Hepatocyte (in vitro differentiated cells): ENCODE measurements around the gene ARHGEF38. TPM values are rescaled to one million over a fixed set of nuclear protein-coding genes. Genes with fewer than 3 reads are reported as not detected.

ENCODE experiments used
- DNase-seq: peaks from one replicate; pipeline ENCODE4 v3.0.0-alpha.2; 2016; ENCODE audit warnings: low spot score
- H2AFZ ChIP-seq: fragments of 200-600 bp; sonication (generic); 2 replicates; pipeline ENCODE4 v1.6.0; 2016; ENCODE audit warnings: antibody characterized with exemption, mild to moderate bottlenecking
- H3K27ac ChIP-seq: fragments of 200-600 bp; sonication (generic); 2 replicates; pipeline ENCODE4 v1.5.1; 2016; ENCODE audit warnings: mild to moderate bottlenecking
- H3K27me3 ChIP-seq: fragments of 200-600 bp; sonication (generic); 2 replicates; pipeline ENCODE4 v1.6.1; 2016
- H3K36me3 ChIP-seq: fragments of 200-600 bp; sonication (generic); replicated peaks from 2 replicates; pipeline ENCODE4 v1.5.1; 2016; ENCODE audit warnings: low read depth; ENCODE audit not compliant: insufficient read depth
- H3K4me1 ChIP-seq: fragments of 200-600 bp; sonication (generic); 2 replicates; pipeline ENCODE4 v1.5.1; 2016; ENCODE audit warnings: mild to moderate bottlenecking, moderate library complexity; ENCODE audit not compliant: insufficient read depth
- H3K4me2 ChIP-seq: fragments of 200-600 bp; sonication (generic); 2 replicates; pipeline ENCODE4 v1.6.0; 2016
- H3K4me3 ChIP-seq: fragments of 200-600 bp; sonication (generic); 2 replicates; pipeline ENCODE4 v1.5.1; 2016; ENCODE audit warnings: mild to moderate bottlenecking
- H3K79me2 ChIP-seq: fragments of 200-600 bp; sonication (generic); 2 replicates; pipeline ENCODE4 v1.6.0; 2017; ENCODE audit warnings: mild to moderate bottlenecking
- H3K9me2 ChIP-seq: fragments of 200-600 bp; sonication (generic); replicated peaks from 2 replicates; pipeline ENCODE4 v1.6.0; 2017; ENCODE audit warnings: mild to moderate bottlenecking; ENCODE audit not compliant: insufficient read depth
- H3K9me3 ChIP-seq: fragments of 200-600 bp; sonication (generic); 2 replicates; pipeline ENCODE4 v1.5.1; 2016; ENCODE audit warnings: low read depth, mild to moderate bottlenecking
- H4K20me1 ChIP-seq: fragments of 200-600 bp; sonication (generic); 2 replicates; pipeline ENCODE4 v1.6.0; 2016; ENCODE audit warnings: mild to moderate bottlenecking; ENCODE audit not compliant: insufficient read depth, poor library complexity, severe bottlenecking
- EZH2 ChIP-seq: fragments of 200-600 bp; sonication (generic); IDR thresholded peaks from 2 replicates; pipeline ENCODE4 v1.6.1; 2016; ENCODE audit warnings: antibody characterized with exemption, mild to moderate bottlenecking, borderline replicate concordance
- EZH2phosphoT487 ChIP-seq: fragments of 200-600 bp; sonication (generic); IDR thresholded peaks from one replicate; pipeline ENCODE4 v1.6.1; 2018; ENCODE audit warnings: antibody characterized with exemption, mild to moderate bottlenecking, low read depth, moderate library complexity; ENCODE audit not compliant: unreplicated experiment, severe bottlenecking
- WGBS: methylation state at CpG from one replicate; pipeline ENCODE4 v1.1.6; 2016; ENCODE audit warnings: low lambda C conversion rate; ENCODE audit errors: missing lambda C conversion rate; 5-methylcytosine and 5-hydroxymethylcytosine counted together
- polyA plus RNA-seq: library from polyadenylated mRNA; unstranded; fragments of >200 nt; fragmentation: Nextera tagmentation; extraction: Ambion mirVana; gene quantifications from 2 replicates; pipeline ENCODE4 v1.2.1, GENCODE V29; 2016
- total RNA-seq: library from RNA; depleted of rRNA; stranded (reverse); fragments of >200 nt; gene quantifications from 2 replicates; pipeline ENCODE4 v1.2.3, GENCODE V29; 2014
- TF ChIP-seq, protein P1 (sequence below): fragments of 200-600 bp; sonication (generic); IDR thresholded peaks from 2 replicates; pipeline ENCODE4 v1.5.1; 2016; ENCODE audit warnings: antibody characterized with exemption, mild to moderate bottlenecking; ENCODE audit not compliant: poor library complexity

The ARHGEF38 gene
- total and polyA plus RNA-seq, 2 experiments from 2014 or later = 2.0 to 4.0 TPM

- TF ChIP-seq, protein P1, sequence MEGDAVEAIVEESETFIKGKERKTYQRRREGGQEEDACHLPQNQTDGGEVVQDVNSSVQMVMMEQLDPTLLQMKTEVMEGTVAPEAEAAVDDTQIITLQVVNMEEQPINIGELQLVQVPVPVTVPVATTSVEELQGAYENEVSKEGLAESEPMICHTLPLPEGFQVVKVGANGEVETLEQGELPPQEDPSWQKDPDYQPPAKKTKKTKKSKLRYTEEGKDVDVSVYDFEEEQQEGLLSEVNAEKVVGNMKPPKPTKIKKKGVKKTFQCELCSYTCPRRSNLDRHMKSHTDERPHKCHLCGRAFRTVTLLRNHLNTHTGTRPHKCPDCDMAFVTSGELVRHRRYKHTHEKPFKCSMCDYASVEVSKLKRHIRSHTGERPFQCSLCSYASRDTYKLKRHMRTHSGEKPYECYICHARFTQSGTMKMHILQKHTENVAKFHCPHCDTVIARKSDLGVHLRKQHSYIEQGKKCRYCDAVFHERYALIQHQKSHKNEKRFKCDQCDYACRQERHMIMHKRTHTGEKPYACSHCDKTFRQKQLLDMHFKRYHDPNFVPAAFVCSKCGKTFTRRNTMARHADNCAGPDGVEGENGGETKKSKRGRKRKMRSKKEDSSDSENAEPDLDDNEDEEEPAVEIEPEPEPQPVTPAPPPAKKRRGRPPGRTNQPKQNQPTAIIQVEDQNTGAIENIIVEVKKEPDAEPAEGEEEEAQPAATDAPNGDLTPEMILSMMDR = no peak
- no peaks in the 10 kb centered on the region for H3K9me2 ChIP-seq
- H3K4me1 ChIP-seq = no peaks in the 10 kb centered on the region
- no peak overlapping the region for H3K4me3 ChIP-seq
- H3K27ac ChIP-seq = no peak overlapping the region
- no peaks in the 10 kb centered on the region for H3K27me3 ChIP-seq
- no peak overlapping the region for H3K4me2 ChIP-seq
- H3K79me2 ChIP-seq = no peaks in the 10 kb centered on the region
- H3K36me3 ChIP-seq = no peaks in the 10 kb centered on the region
- DNase-seq = no peak
- H4K20me1 ChIP-seq = no peaks in the 10 kb centered on the region
- H3K9me3 ChIP-seq = no peaks in the 10 kb centered on the region
- no peak overlapping the region for H2AFZ ChIP-seq
Observed at GRCh38 chr4:105657117-105657765, 104.8 kb downstream of the ARHGEF38 start.

DNA sequence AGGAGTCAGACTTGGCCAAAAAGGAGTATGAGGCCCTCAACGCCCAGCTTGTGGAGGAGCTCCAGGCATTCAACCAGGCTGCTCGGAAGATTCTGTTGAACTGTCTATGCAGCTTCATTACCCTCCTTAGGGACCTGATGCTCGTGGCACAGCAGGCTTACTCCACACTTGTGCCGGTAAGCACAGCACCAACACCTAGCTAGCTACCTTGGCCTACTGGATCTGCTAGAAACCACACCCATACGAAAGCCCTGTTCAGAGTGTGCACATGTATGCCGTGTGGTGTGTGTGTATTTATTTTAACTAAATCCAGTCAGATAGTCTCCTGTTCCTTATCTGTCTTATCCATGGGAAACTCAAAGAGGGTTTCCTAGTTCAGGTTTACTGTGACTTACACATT lies 106.8 kb downstream of the ARHGEF38 start:
- no peaks in the 10 kb centered on the region for H3K36me3 ChIP-seq
- H3K27me3 ChIP-seq = no peaks in the 10 kb centered on the region
- no peak overlapping the region for H3K27ac ChIP-seq
- H3K9me2 ChIP-seq = no peaks in the 10 kb centered on the region
- H3K79me2 ChIP-seq = no peaks in the 10 kb centered on the region
- no peaks in the 10 kb centered on the region for H3K4me1 ChIP-seq
- no peak overlapping the region for H3K4me2 ChIP-seq
- H3K4me3 ChIP-seq = no peak overlapping the region
- TF ChIP-seq EZH2phosphoT487 (no peak), EZH2 (no peak)
- TF ChIP-seq, protein P1 = no peak
- 83% methylated on average over 6 of the region's 6 CpGs for WGBS
- H3K9me3 ChIP-seq = no peaks in the 10 kb centered on the region
- no peak for DNase-seq
- H2AFZ ChIP-seq = no peak overlapping the region
- H4K20me1 ChIP-seq = no peaks in the 10 kb centered on the region

DNA sequence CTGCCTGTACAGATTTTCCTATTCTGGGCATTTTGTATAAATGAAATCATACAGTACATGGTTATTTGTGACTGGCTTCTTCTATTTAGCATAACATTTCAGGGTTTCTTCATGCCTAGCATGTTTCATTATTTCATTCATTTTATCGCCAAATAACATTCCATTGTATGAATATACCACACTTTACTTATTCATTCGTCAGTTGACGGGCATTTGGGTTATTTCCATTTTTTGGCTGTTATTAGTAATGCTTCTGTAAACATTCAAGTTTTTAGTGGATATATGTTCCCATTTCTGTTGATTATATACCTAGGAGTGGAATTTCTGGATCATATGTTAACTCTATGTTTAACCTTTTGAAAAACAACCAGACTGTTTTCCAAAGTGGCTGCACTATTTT lies 108.6 kb downstream of the ARHGEF38 start:
- Histone ChIP-seq H2AFZ (no peak overlapping the region), H3K4me1 (no peaks in the 10 kb centered on the region), H3K27me3 (no peaks in the 10 kb centered on the region), H4K20me1 (no peaks in the 10 kb centered on the region), H3K79me2 (no peaks in the 10 kb centered on the region), H3K4me2 (no peak overlapping the region), H3K9me3 (no peaks in the 10 kb centered on the region), H3K36me3 (no peaks in the 10 kb centered on the region), H3K9me2 (no peaks in the 10 kb centered on the region), H3K4me3 (no peak overlapping the region), H3K27ac (no peak overlapping the region)
- TF ChIP-seq, protein P1 = no peak
- no peak for TF ChIP-seq EZH2phosphoT487
- no peak for DNase-seq
- 95% methylated on average over 3 of the region's 3 CpGs for WGBS
